ENCODE data around the gene ZNF668.

DNA sequence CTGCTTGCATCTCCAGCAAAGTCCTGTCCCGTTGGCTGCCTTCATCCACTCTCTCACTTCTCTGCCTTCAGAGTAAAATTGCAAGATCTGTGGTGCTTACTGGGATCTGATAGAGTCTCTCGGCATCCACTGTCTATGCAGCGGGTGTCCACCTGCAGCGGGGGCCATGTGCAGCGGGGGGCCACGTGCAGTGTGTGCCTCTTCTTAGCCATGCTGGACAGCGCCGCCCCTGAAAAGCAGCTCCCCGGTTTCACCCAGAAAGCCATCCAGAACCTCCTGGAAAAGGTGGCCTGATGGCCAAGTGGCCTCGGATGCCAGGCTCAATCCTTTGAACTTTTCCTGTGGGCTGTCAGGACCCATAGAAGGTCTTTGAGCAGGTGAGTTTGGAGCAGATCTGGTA, 31.2 kb downstream of the ZNF668 start:
- TF ChIP-seq ZNF274 (IDR thresholded peaks at IDR 0.05; ENCODE audit: low read depth, low read length) (no peak), YY1 (IDR thresholded peaks at IDR 0.05; ENCODE audit: insufficient read depth, insufficient read length) (no peak), SUZ12 (IDR thresholded peaks at IDR 0.05; ENCODE audit: extremely low read depth, insufficient read depth, insufficient read length) (no peak)
